ENCODE data around the gene NDUFAB1. TPM values are rescaled to one million over a fixed set of nuclear protein-coding genes. Genes with fewer than 3 reads are reported as not detected.

The NDUFAB1 gene
- total and polyA plus RNA-seq, 2 donors from 2014 or later, result 66.6 to 374 TPM

- Histone ChIP-seq H3K9ac (ENCODE audit: low read length in 3 of 3) (no peak overlapping the region), H3K4me3 (ENCODE audit: low read length in 3 of 3) (no peak overlapping the region), H3K4me1 (ENCODE audit: control insufficient read depth in 2 of 3, insufficient read depth in 2 of 3, low read depth in 1 of 3, low read length in 3 of 3) (no peaks in the 10 kb centered on the region), H3K27me3 (ENCODE audit: control insufficient read depth, insufficient read depth, low read length) (no peaks in the 10 kb centered on the region), H3K27ac (ENCODE audit: low read depth in 2 of 2, low read length in 2 of 2) (no peak overlapping the region), H3K36me3 (ENCODE audit: control insufficient read depth in 2 of 3, insufficient read depth in 3 of 3, low read length in 3 of 3) (peaks cover 0 to 10% (median 6%) of the 10 kb centered on the region in 3 donors), H3K9me3 (ENCODE audit: control insufficient read depth in 2 of 3, insufficient read depth in 1 of 3, low read length in 3 of 3) (no peaks in the 10 kb centered on the region)
- FAIRE-seq (no peak), DNase-seq (no peak)
- TF ChIP-seq, protein P1, sequence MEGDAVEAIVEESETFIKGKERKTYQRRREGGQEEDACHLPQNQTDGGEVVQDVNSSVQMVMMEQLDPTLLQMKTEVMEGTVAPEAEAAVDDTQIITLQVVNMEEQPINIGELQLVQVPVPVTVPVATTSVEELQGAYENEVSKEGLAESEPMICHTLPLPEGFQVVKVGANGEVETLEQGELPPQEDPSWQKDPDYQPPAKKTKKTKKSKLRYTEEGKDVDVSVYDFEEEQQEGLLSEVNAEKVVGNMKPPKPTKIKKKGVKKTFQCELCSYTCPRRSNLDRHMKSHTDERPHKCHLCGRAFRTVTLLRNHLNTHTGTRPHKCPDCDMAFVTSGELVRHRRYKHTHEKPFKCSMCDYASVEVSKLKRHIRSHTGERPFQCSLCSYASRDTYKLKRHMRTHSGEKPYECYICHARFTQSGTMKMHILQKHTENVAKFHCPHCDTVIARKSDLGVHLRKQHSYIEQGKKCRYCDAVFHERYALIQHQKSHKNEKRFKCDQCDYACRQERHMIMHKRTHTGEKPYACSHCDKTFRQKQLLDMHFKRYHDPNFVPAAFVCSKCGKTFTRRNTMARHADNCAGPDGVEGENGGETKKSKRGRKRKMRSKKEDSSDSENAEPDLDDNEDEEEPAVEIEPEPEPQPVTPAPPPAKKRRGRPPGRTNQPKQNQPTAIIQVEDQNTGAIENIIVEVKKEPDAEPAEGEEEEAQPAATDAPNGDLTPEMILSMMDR (IDR thresholded peaks at IDR 0.05; ENCODE audit: borderline replicate concordance, extremely low read depth, insufficient read depth), result no peak
- intact Hi-C loops (cut with DNase I), result no loop called here
These were observed 55.9 kb downstream of the NDUFAB1 start for GRCh38 chr16:23539984-23540816.

DNA sequence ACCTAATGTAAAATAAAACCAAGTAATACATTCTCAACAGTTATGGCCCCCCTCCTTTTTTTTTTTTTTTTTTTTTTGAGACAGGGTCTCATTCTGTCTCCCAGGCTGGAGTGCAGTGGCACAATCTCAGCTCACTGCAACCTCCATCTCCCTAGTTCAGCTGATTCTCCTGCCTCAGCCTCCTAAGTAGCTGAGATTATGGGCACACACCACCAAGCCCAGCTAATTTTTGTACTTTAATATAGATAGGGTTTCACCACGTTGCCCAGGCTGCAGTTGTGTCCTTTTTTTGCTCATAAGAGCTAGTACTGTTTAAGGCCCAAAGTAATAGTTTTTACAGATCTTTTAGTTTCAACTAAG lies 57.2 kb downstream of the NDUFAB1 start:
- Histone ChIP-seq H3K36me3 (ENCODE audit: control insufficient read depth in 2 of 3, insufficient read depth in 3 of 3, low read length in 3 of 3) (peaks cover 2 to 20% (median 12%) of the 10 kb centered on the region in 3 donors), H3K27me3 (ENCODE audit: control insufficient read depth, insufficient read depth, low read length) (no peaks in the 10 kb centered on the region), H3K27ac (ENCODE audit: low read depth in 2 of 2, low read length in 2 of 2) (no peak overlapping the region), H3K9ac (ENCODE audit: low read length in 3 of 3) (no peak overlapping the region), H3K4me1 (ENCODE audit: control insufficient read depth in 2 of 3, insufficient read depth in 2 of 3, low read depth in 1 of 3, low read length in 3 of 3) (no peaks in the 10 kb centered on the region), H3K4me3 (ENCODE audit: low read length in 3 of 3) (no peak overlapping the region), H3K9me3 (ENCODE audit: control insufficient read depth in 2 of 3, insufficient read depth in 1 of 3, low read length in 3 of 3) (no peaks in the 10 kb centered on the region)
- TF ChIP-seq, protein P1 (IDR thresholded peaks at IDR 0.05; ENCODE audit: borderline replicate concordance, extremely low read depth, insufficient read depth), result no peak
- intact Hi-C loops (cut with DNase I), result no loop called here
- FAIRE-seq (no peak), DNase-seq (no peak)

DNA sequence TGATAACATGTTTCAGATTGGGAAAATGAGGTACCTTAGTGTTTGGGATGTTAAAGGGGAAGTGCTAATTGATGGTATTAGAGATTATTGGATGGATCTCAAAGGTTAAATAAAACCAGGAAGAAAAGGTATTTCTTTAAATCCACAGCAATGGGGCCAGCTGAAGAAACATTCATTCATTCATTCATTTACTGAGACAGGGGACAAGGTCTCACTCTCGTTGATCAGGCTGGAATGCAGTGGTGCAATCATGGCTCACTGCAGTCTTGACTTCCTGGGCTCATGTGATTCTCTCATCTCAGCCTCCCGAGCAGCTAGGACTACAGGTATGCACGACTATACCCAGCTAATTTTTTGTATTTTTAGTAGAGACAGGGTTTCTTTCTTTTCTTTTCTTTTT lies 58.7 kb downstream of the NDUFAB1 start:
- peaks cover 2 to 24% (median 14%) of the 10 kb centered on the region in 3 donors for H3K36me3 ChIP-seq (ENCODE audit: control insufficient read depth in 2 of 3, insufficient read depth in 3 of 3, low read length in 3 of 3)
- H3K9me3 ChIP-seq (ENCODE audit: control insufficient read depth in 2 of 3, insufficient read depth in 1 of 3, low read length in 3 of 3), result no peaks in the 10 kb centered on the region
- FAIRE-seq (no peak), DNase-seq (no peak)
- no peak overlapping the region for H3K9ac ChIP-seq (ENCODE audit: low read length in 3 of 3)
- H3K27me3 ChIP-seq (ENCODE audit: control insufficient read depth, insufficient read depth, low read length), result no peaks in the 10 kb centered on the region
- no peaks in the 10 kb centered on the region for H3K4me1 ChIP-seq (ENCODE audit: control insufficient read depth in 2 of 3, insufficient read depth in 2 of 3, low read depth in 1 of 3, low read length in 3 of 3)
- no peak overlapping the region for H3K4me3 ChIP-seq (ENCODE audit: low read length in 3 of 3)
- intact Hi-C loops (cut with DNase I), result no loop called here
- H3K27ac ChIP-seq (ENCODE audit: low read depth in 2 of 2, low read length in 2 of 2), result no peak overlapping the region
- TF ChIP-seq, protein P1 (IDR thresholded peaks at IDR 0.05; ENCODE audit: borderline replicate concordance, extremely low read depth, insufficient read depth), result no peak

Data from kidney (tissue), 14 donors.